ENCODE results near the gene MSI2. TPM values are rescaled to one million over a fixed set of nuclear protein-coding genes. Genes with fewer than 3 reads are reported as not detected.
A peak's percentile ranks its signal among the peaks of the same experiment; 100 is the strongest.

The MSI2 gene
- polyA plus RNA-seq, 1 of the 3 experiments (the other 2 are of a cell fraction): 24.1 TPM

DNA sequence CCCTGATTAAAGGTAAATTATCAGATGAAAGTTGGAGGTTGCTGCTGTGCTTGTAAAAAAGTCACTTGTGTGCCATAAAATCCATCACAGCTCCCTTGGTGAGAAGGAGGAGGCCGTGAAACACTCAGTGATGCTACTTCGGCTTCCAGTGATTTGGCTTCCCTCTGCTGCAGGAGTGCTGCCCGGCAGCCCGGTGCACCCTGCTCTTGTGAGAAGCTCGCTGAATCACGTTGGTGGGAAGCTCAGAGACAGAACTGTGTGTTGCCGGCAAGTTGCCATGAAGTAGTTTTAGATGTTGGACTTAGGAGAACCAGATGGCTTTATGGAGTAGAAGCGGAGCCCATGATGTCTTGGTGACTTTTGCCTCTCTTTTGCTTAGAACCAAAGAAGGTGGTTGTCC, 33.3 kb downstream of the MSI2 start:
- no peak overlapping the region for H3K4me3 ChIP-seq (ENCODE audit: low read depth in 2 of 2, low read length in 1 of 2)
- H3K9me2 ChIP-seq: no peaks in the 10 kb centered on the region
- DNase-seq: no peak
- H2AFZ ChIP-seq (ENCODE audit: low read depth): no peak overlapping the region
- no peaks in the 10 kb centered on the region for H3K9me3 ChIP-seq
- H3K79me2 ChIP-seq (ENCODE audit: insufficient read depth): peaks cover 7% of the 10 kb centered on the region; the same call in 1 of the 2 replicates
- H3K4me1 ChIP-seq (ENCODE audit: control insufficient read depth in 1 of 2, insufficient read depth in 2 of 2, low read depth in 1 of 2, low read length in 1 of 2): peaks cover 9 to 70% of the 10 kb centered on the region in 2 experiments; a peak in 3 of 4 replicates
- WGBS (ENCODE audit: low lambda C conversion rate): 94% methylated on average over 8 of the region's 8 CpGs
- no peaks in the 10 kb centered on the region for H4K20me1 ChIP-seq (ENCODE audit: insufficient read depth)
- H3K27ac ChIP-seq (ENCODE audit: low read depth in 2 of 2, low read length in 1 of 2): no peak overlapping the region; a peak in 1 of 4 replicates
- H3F3A ChIP-seq (replicated peaks; ENCODE audit: insufficient read depth): peaks cover 2% of the 10 kb centered on the region
- ChIA-PET CTCF (interaction anchor here (0.8 to 1.6 kb wide), 3 partner anchors 15 to 131 kb away, joined by 3 to 4 read pairs (median 3); no protein-coding TSS in a partner anchor), POLR2A (interaction anchor here (1.5 kb wide), 1 partner anchor 10 kb away, joined by 3 read pairs; no protein-coding TSS in a partner anchor)
- H3K4me2 ChIP-seq: no peak overlapping the region
- H3K9ac ChIP-seq: no peak overlapping the region
- TF ChIP-seq TCF12 (IDR thresholded peaks at IDR 0.05) (no peak), FOXJ3 (CRISPR knock-in tag; IDR thresholded peaks at IDR 0.05) (no peak), GABPA (IDR thresholded peaks at IDR 0.05; ENCODE audit: low read depth) (no peak), EP300 (IDR thresholded peaks at IDR 0.05; ENCODE audit: borderline replicate concordance in 1 of 2, low read depth in 1 of 2, low read length in 1 of 2) (no peak), FOXM1 (IDR thresholded peaks at IDR 0.05; ENCODE audit: low read depth) (no peak), RXRA (IDR thresholded peaks at IDR 0.05; ENCODE audit: borderline replicate concordance, low read depth) (no peak), FOSL2 (IDR thresholded peaks at IDR 0.05; ENCODE audit: borderline replicate concordance, low read depth) (no peak)
- H3K36me3 ChIP-seq (replicated peaks in 1 of 2; ENCODE audit: control insufficient read depth in 1 of 2, insufficient read depth in 2 of 2, low read length in 1 of 2): peaks cover 0 to 37% of the 10 kb centered on the region in 2 experiments
- no peaks in the 10 kb centered on the region for H3K27me3 ChIP-seq (ENCODE audit: insufficient read depth)

DNA sequence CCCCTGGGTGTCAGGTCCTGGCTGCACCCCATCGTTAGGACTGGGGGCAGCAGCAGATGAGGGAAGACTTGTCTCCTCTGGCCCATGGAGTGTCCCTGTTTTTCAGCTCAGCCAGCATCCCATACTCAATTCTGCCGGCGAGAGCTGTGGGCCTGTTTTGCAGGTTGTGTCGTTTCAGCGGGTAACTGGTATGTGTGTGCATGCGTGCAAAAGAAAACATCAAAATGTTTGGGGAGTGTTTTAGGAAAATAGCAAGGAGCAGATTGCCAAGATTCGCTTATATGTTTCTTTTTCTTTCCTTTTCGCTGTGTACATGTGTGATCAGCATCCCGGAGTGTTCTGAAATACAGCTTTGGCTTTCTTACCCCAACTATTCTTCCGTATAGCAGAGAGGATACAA, 34.7 kb downstream of the MSI2 start:
- CTCF ChIA-PET: interaction anchor here (1.4 kb wide), 1 partner anchor 48 kb away, joined by 4 read pairs; no protein-coding TSS in a partner anchor

More for the DNA sequence above, 34.7 kb downstream of the MSI2 start:
- POLR2A ChIA-PET: interaction anchor here (1.0 kb wide), 1 partner anchor 155 kb away, joined by 3 read pairs; no protein-coding TSS in a partner anchor
- TF ChIP-seq CHD2 (IDR thresholded peaks at IDR 0.05; ENCODE audit: low read length, partially characterized antibody) (no peak), TCF12 (IDR thresholded peaks at IDR 0.05) (no peak), RAD21 (IDR thresholded peaks at IDR 0.05; ENCODE audit: low read length) (no peak), RFX5 (IDR thresholded peaks at IDR 0.05; ENCODE audit: low read length) (no peak), TEAD4 (IDR thresholded peaks at IDR 0.05; ENCODE audit: borderline replicate concordance, insufficient read depth) (no peak), TAF1 (IDR thresholded peaks at IDR 0.05; ENCODE audit: borderline replicate concordance, low read depth, low read length) (no peak), MXI1 (IDR thresholded peaks at IDR 0.05; ENCODE audit: low read depth, low read length) (no peak)
- TF ChIP-seq, protein P1, sequence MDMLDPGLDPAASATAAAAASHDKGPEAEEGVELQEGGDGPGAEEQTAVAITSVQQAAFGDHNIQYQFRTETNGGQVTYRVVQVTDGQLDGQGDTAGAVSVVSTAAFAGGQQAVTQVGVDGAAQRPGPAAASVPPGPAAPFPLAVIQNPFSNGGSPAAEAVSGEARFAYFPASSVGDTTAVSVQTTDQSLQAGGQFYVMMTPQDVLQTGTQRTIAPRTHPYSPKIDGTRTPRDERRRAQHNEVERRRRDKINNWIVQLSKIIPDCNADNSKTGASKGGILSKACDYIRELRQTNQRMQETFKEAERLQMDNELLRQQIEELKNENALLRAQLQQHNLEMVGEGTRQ (IDR thresholded peaks at IDR 0.05; ENCODE audit: borderline replicate concordance, low read depth, low read length): no peak
- TF ChIP-seq, protein P2, sequence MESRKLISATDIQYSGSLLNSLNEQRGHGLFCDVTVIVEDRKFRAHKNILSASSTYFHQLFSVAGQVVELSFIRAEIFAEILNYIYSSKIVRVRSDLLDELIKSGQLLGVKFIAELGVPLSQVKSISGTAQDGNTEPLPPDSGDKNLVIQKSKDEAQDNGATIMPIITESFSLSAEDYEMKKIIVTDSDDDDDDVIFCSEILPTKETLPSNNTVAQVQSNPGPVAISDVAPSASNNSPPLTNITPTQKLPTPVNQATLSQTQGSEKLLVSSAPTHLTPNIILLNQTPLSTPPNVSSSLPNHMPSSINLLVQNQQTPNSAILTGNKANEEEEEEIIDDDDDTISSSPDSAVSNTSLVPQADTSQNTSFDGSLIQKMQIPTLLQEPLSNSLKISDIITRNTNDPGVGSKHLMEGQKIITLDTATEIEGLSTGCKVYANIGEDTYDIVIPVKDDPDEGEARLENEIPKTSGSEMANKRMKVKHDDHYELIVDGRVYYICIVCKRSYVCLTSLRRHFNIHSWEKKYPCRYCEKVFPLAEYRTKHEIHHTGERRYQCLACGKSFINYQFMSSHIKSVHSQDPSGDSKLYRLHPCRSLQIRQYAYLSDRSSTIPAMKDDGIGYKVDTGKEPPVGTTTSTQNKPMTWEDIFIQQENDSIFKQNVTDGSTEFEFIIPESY (IDR thresholded peaks at IDR 0.05; ENCODE audit: borderline replicate concordance, low read depth): no peak
- Histone ChIP-seq H3K4me3 (ENCODE audit: low read depth in 2 of 2, low read length in 1 of 2) (no peak overlapping the region), H3K27me3 (ENCODE audit: insufficient read depth) (no peaks in the 10 kb centered on the region), H3F3A (replicated peaks; ENCODE audit: insufficient read depth) (peaks cover 16% of the 10 kb centered on the region), H3K9me2 (no peaks in the 10 kb centered on the region), H3K9ac (no peak overlapping the region), H2AFZ (ENCODE audit: low read depth) (no peak overlapping the region), H3K9me3 (no peaks in the 10 kb centered on the region), H3K4me2 (no peak overlapping the region), H3K27ac (ENCODE audit: low read depth in 2 of 2, low read length in 1 of 2) (peak overlapping the region in 1 of 2 experiments; percentile 31; a peak in 1 of 4 replicates), H3K4me1 (ENCODE audit: control insufficient read depth in 1 of 2, insufficient read depth in 2 of 2, low read depth in 1 of 2, low read length in 1 of 2) (peaks cover 20 to 76% of the 10 kb centered on the region in 2 experiments), H3K79me2 (ENCODE audit: insufficient read depth) (peaks cover 7% of the 10 kb centered on the region; the same call in 1 of the 2 replicates), H3K36me3 (replicated peaks in 1 of 2; ENCODE audit: control insufficient read depth in 1 of 2, insufficient read depth in 2 of 2, low read length in 1 of 2) (peaks cover 0 to 30% of the 10 kb centered on the region in 2 experiments), H4K20me1 (ENCODE audit: insufficient read depth) (no peaks in the 10 kb centered on the region)
- DNase-seq: no peak
- 86% methylated on average over 10 of the region's 10 CpGs for WGBS (ENCODE audit: low lambda C conversion rate)
